B cell (primary cell): ENCODE measurements around the gene TANK. TPM values are rescaled to one million over a fixed set of nuclear protein-coding genes. Genes with fewer than 3 reads are reported as not detected.

Experiments used
- ATAC-seq: fragments of 200-7000 bp; cut with Tn5 transposase; one replicate; pipeline ENCODE4 v1.10.0; 2021; ENCODE audit warnings: low read depth, mild to moderate bottlenecking, moderate number of reproducible peaks, moderate library complexity
- CTCF ChIA-PET: fragments of 350-600 bp; sonication (Branson Sonifier 250); formaldehyde crosslinking; loops from one replicate; lab custom pipeline; 2021; ENCODE audit warnings: antibody characterized with exemption, inconsistent platforms; lab: Charles Lee
- POLR2A ChIA-PET: fragments of 350-600 bp; sonication (Branson Sonifier 250); formaldehyde crosslinking; loops from one replicate; lab custom pipeline; 2021; ENCODE audit warnings: antibody characterized with exemption; lab: Charles Lee
- DNase-seq: peaks from one replicate; pipeline ENCODE4 v3.0.0; 2013
- H2AFZ ChIP-seq: 2 replicates; pipeline ENCODE4 v1.6.1; 2012; ENCODE audit warnings: mild to moderate bottlenecking, low read depth, low read length; ENCODE audit not compliant: insufficient read depth, poor library complexity, severe bottlenecking
- H3K27ac ChIP-seq, 2 donors: 1 replicate in 1 of 2; 2 replicates in 1 of 2; pipeline ENCODE4 v1.5.1; 2012 to 2013; ENCODE audit warnings: low read length in 2 of 2, mild to moderate bottlenecking in 2 of 2, moderate library complexity in 1 of 2
- H3K27me3 ChIP-seq, 4 experiments: fragments of 200-600 bp in 1 of 4; sonication (generic) in 1 of 4; replicated peaks in 1 of 4; 1 replicate in 2 of 4; 2 replicates in 2 of 4; pipeline versions ENCODE4 v1.6.1 to v1.7.0; 2013 to 2016; ENCODE audit warnings: low read length in 3 of 4, mild to moderate bottlenecking in 2 of 4, mixed read lengths in 1 of 4, moderate library complexity in 1 of 4; ENCODE audit not compliant: insufficient read depth in 4 of 4, control insufficient read depth in 3 of 4; ENCODE audit errors: control extremely low read depth in 1 of 4
- H3K36me3 ChIP-seq, 2 experiments: replicated peaks in 1 of 2; 1 replicate in 1 of 2; 2 replicates in 1 of 2; pipeline versions ENCODE4 v1.6.1 to v1.7.1; 2013; ENCODE audit warnings: low read length in 1 of 2; ENCODE audit not compliant: insufficient read depth in 2 of 2, control insufficient read depth in 1 of 2; ENCODE audit errors: control extremely low read depth in 1 of 2, extremely low read depth in 1 of 2
- H3K4me1 ChIP-seq, 2 donors: fragments of 200-600 bp in 1 of 2; sonication (generic) in 1 of 2; 1 replicate in 1 of 2; 2 replicates in 1 of 2; pipeline versions ENCODE4 v1.5.1 to v1.6.1; 2013 to 2017; ENCODE audit warnings: low read length in 2 of 2; ENCODE audit not compliant: control insufficient read depth in 2 of 2, insufficient read depth in 2 of 2
- H3K4me2 ChIP-seq: replicated peaks from 2 replicates; pipeline ENCODE3; 2012; ENCODE audit warnings: mild to moderate bottlenecking, low read depth, low read length; ENCODE audit not compliant: poor library complexity, severe bottlenecking
- H3K4me3 ChIP-seq, 5 experiments: fragments of 200-600 bp in 1 of 5; sonication (generic) in 1 of 5; 1 replicate in 3 of 5; 2 replicates in 2 of 5; pipeline versions ENCODE4 v1.5.1 to v1.7.0; 2011 to 2016; ENCODE audit warnings: low read length in 4 of 5, mild to moderate bottlenecking in 4 of 5, low read depth in 2 of 5, control low read depth in 1 of 5, moderate library complexity in 1 of 5; ENCODE audit not compliant: insufficient read depth in 1 of 5; ENCODE audit errors: control extremely low read depth in 1 of 5, extremely low read depth in 1 of 5
- H3K79me2 ChIP-seq: fragments of 200-600 bp; sonication (generic); one replicate; pipeline ENCODE4 v1.6.0; 2016; ENCODE audit warnings: low read length; ENCODE audit not compliant: control insufficient read depth, insufficient read depth
- H3K9ac ChIP-seq: fragments of 200-600 bp; sonication (generic); 2 replicates; pipeline ENCODE4 v1.6.1; 2017; ENCODE audit warnings: mild to moderate bottlenecking, low read length, moderate library complexity
- H3K9me3 ChIP-seq, 3 donors: one replicate each; pipeline versions ENCODE4 v1.6.1 to v1.7.1; 2013; ENCODE audit warnings: low read length in 2 of 3; ENCODE audit not compliant: control insufficient read depth in 2 of 3, insufficient read depth in 1 of 3; ENCODE audit errors: control extremely low read depth in 1 of 3
- H4K20me1 ChIP-seq: 2 replicates; pipeline ENCODE4 v1.6.0; 2012; ENCODE audit warnings: mild to moderate bottlenecking, low read length; ENCODE audit not compliant: insufficient read depth, control insufficient read depth, poor library complexity, severe bottlenecking
- H3K27ac Mint-ChIP-seq: one replicate; pipeline ENCODE4 v1.8.0; 2021; ENCODE audit warnings: mixed read lengths
- H3K27me3 Mint-ChIP-seq: one replicate; pipeline ENCODE4 v1.8.0; 2021; ENCODE audit warnings: mixed read lengths
- H3K4me1 Mint-ChIP-seq: one replicate; pipeline ENCODE4 v1.8.0; 2021; ENCODE audit warnings: mixed read lengths
- H3K4me3 Mint-ChIP-seq: one replicate; pipeline ENCODE4 v1.8.0; 2021; ENCODE audit warnings: mixed read lengths
- H3K9me3 Mint-ChIP-seq: one replicate; pipeline ENCODE4 v1.8.0; 2022; ENCODE audit warnings: mixed read lengths; ENCODE audit not compliant: insufficient read depth
- EZH2 ChIP-seq: IDR thresholded peaks from 2 replicates; pipeline ENCODE4 v1.6.1; 2012; ENCODE audit warnings: borderline replicate concordance, low read depth, mild to moderate bottlenecking, moderate library complexity, low read length; ENCODE audit not compliant: insufficient read depth, poor library complexity, severe bottlenecking
- WGBS: methylation state at CpG from one replicate; pipeline ENCODE4 v1.1.5; 2013; ENCODE audit warnings: missing lambda C conversion rate; ENCODE audit not compliant: insufficient coverage; 5-methylcytosine and 5-hydroxymethylcytosine counted together
- intact Hi-C: fragments of 100-400 bp; cut with micrococcal nuclease; formaldehyde crosslinking; loops from one replicate; pipeline ENCODE4 v1.10.0; 2022
- polyA plus RNA-seq: library from polyadenylated mRNA; depleted of rRNA; stranded (reverse); fragments of >200 nt; gene quantifications from 2 replicates; pipeline ENCODE4 v1.2.3, GENCODE V29; 2012
- total RNA-seq, 2 donors: library from RNA; stranded (reverse); fragments of 120-200 nt in 1 of 2; gene quantifications; 1 replicate in 1 of 2; 2 replicates in 1 of 2; pipeline versions ENCODE4 v1.2.3 to v1.2.4, GENCODE V29; 2013 to 2022
- TF ChIP-seq, protein P1 (sequence below): fragments of 200-600 bp; IDR thresholded peaks from one replicate; pipeline ENCODE4 v1.8.0; 2022; ENCODE audit warnings: antibody characterized with exemption, mild to moderate bottlenecking

TANK gene
- total and polyA plus RNA-seq, 2 donors (not counting 1 experiment from before 2014, with no cell fraction given) = 62.4 to 179 TPM

GRCh38 chr2:161128885-161129284, 31.3 kb upstream of the TANK start:
- DNase-seq = no peak
- ChIA-PET POLR2A (no interaction called here), CTCF (no interaction called here)
- Histone ChIP-seq H3K36me3 (no peaks in the 10 kb centered on the region), H2AFZ (no peak overlapping the region), H3K4me3 (no peak overlapping the region), H3K27me3 (no peaks in the 10 kb centered on the region), H3K79me2 (no peaks in the 10 kb centered on the region), H3K27ac (no peak overlapping the region), H3K9ac (no peak overlapping the region), H3K4me2 (no peak overlapping the region), H3K9me3 (peaks cover 0 to 3% (median 1%) of the 10 kb centered on the region in 3 donors), H4K20me1 (no peaks in the 10 kb centered on the region), H3K4me1 (peaks cover 6 to 7% of the 10 kb centered on the region in 2 donors)
- Mint-ChIP-seq H3K27ac (no peak overlapping the region), H3K27me3 (no peaks in the 10 kb centered on the region), H3K4me3 (no peak overlapping the region), H3K9me3 (peaks cover 1% of the 10 kb centered on the region), H3K4me1 (peaks cover 16% of the 10 kb centered on the region)
- no peak for ATAC-seq
- 100% methylated on average over 1 of the region's 3 CpGs for WGBS
- intact Hi-C loops = loop anchor here (1.0 kb wide), 1 partner anchor 7 kb away; no protein-coding TSS in a partner anchor
- TF ChIP-seq EZH2 = no peak
- TF ChIP-seq, protein P1, sequence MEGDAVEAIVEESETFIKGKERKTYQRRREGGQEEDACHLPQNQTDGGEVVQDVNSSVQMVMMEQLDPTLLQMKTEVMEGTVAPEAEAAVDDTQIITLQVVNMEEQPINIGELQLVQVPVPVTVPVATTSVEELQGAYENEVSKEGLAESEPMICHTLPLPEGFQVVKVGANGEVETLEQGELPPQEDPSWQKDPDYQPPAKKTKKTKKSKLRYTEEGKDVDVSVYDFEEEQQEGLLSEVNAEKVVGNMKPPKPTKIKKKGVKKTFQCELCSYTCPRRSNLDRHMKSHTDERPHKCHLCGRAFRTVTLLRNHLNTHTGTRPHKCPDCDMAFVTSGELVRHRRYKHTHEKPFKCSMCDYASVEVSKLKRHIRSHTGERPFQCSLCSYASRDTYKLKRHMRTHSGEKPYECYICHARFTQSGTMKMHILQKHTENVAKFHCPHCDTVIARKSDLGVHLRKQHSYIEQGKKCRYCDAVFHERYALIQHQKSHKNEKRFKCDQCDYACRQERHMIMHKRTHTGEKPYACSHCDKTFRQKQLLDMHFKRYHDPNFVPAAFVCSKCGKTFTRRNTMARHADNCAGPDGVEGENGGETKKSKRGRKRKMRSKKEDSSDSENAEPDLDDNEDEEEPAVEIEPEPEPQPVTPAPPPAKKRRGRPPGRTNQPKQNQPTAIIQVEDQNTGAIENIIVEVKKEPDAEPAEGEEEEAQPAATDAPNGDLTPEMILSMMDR = no peak

DNA sequence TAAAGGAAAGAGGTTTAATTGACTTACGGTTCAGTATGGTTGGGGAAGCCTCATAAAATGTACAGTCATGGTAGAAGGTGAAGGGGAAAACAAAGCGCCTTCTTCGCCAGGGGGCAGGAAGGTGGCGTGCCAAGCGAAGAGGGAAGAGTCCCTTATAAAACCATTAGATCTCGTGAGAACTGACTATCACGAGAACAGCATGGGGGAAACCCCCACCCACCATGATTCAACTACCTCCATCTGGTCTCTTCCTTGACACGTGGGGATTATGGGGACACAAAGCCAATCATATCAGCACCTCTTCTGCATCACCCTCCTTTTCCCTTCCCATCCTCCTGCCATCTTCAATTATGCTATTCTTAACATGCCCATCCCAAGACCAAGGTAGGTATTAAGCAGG, 29.9 kb upstream of the TANK start:
- H3K27me3 Mint-ChIP-seq = no peaks in the 10 kb centered on the region
- Histone ChIP-seq H3K4me3 (no peak overlapping the region), H4K20me1 (no peaks in the 10 kb centered on the region), H3K9ac (no peak overlapping the region), H3K27ac (no peak overlapping the region), H3K27me3 (no peaks in the 10 kb centered on the region), H2AFZ (no peak overlapping the region), H3K4me2 (no peak overlapping the region), H3K9me3 (peaks cover 0 to 3% (median 1%) of the 10 kb centered on the region in 3 donors), H3K36me3 (no peaks in the 10 kb centered on the region), H3K79me2 (peaks cover 13% of the 10 kb centered on the region), H3K4me1 (peaks cover 5 to 7% of the 10 kb centered on the region in 2 donors)
- H3K27ac Mint-ChIP-seq = no peak overlapping the region
- peaks cover 1% of the 10 kb centered on the region for H3K9me3 Mint-ChIP-seq
- no peak overlapping the region for H3K4me3 Mint-ChIP-seq
- CTCF ChIA-PET = no interaction called here
- WGBS = 89% methylated on average over 7 of the region's 8 CpGs
- intact Hi-C loops = no loop called here
- H3K4me1 Mint-ChIP-seq = peaks cover 16% of the 10 kb centered on the region
- DNase-seq (no peak), ATAC-seq (no peak)
- POLR2A ChIA-PET = no interaction called here
- TF ChIP-seq, protein P1 = no peak
- no peak for TF ChIP-seq EZH2
